GM19468 (cell line): ENCODE data around the gene CYREN.
A peak's percentile ranks its signal among the peaks of the same experiment; 100 is the strongest.
"Not testable (repeated sequence)": the region's sequence is repeated elsewhere in the genome, so short reads cannot be mapped to it uniquely, and the experiment has no call there.

Source experiments
- ATAC-seq: cut with Tn5 transposase; IDR thresholded peaks from one replicate; pipeline ENCODE4 v1.9.1; 2021; ENCODE audit warnings: mild to moderate bottlenecking, moderate library complexity, moderate number of reproducible peaks; ENCODE audit not compliant: unreplicated experiment; ENCODE audit errors: extremely low read depth

CYREN gene

GRCh38 chr7:135161669-135162068 lies 8.8 kb downstream of the CYREN start:
- no peak for ATAC-seq

DNA sequence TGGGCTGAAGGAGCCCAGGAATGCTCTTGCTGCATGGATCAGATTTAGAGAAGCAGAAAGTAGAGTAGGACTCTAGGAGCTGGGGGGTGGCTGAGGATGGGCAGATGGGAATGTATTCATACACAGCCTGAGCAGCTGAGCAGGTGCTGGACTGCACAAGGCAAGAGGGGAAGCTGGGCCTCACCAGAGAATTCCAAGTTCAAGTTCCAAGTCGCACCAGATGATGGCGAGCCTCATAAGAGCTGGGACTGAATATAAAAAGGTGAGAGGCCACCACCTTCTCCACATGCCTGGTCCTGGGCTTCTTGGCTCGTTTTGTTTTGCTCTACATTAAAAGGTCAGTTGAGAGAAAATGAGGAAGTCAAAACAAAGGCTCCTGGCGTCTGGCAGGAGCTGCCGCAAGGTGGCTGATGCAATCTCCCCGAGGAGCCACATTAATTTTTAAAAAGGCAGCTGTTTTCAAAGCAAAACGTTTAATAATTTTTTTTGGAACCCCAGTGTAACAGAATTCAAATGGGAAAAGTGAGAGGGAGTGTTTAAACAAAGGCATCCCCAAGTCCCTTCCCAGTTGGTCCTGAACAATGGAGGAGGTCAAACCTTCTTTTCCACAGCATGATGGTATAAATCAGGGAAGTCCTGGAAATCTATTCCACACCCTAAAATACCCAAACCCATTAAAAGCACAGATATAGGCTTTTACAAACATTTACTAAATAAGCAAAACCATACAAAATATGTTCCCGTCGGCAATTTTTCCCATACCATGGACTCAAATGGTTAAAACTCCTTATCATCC lies 9.5 kb downstream of the CYREN start:
- ATAC-seq: no peak

- no peak for ATAC-seq
These were observed 10.2 kb downstream of the CYREN start for GRCh38 chr7:135160098-135160857.

DNA sequence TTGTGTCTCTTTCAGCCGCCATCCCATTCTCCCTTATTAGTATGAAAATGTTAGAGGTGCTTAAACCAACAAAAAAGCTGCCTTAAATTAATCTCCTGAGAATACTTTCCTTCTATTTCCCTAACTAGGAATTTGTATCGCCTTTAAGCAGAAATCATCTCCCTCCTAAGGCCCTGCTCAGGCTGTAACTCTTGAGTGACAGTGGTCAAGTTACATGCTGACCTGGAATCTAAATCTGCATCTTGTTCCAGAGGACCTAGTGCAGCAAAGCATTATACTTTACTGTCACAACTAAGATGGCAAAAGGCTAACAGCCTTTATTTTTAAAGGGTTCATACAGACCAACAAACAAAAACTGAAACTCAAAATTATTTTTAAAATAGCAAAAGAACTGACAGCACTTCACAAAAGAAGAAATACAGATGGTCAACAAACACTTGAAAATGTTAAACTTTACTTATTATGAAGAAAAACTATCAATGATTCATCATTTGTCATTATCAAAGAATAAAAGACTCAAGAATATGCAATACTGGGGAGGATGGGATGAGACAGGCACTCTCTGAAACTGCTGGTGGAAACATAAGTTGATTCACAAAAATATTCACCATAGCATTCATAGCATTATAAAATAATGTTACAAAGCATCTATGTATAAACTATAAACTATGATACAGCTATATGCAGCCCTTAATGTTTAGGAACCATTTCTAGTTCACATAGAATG lies 11.0 kb downstream of the CYREN start:
- no peak for ATAC-seq

- no peak for ATAC-seq
These were observed 11.6 kb downstream of the CYREN start for GRCh38 chr7:135158874-135159273.

GRCh38 chr7:135158141-135158655 lies 12.3 kb downstream of the CYREN start:
- ATAC-seq: no peak

GRCh38 chr7:135156290-135156689 lies 14.2 kb downstream of the CYREN start:
- no peak for ATAC-seq

GRCh38 chr7:135154734-135155133 lies 15.8 kb downstream of the CYREN start:
- no peak for ATAC-seq

DNA sequence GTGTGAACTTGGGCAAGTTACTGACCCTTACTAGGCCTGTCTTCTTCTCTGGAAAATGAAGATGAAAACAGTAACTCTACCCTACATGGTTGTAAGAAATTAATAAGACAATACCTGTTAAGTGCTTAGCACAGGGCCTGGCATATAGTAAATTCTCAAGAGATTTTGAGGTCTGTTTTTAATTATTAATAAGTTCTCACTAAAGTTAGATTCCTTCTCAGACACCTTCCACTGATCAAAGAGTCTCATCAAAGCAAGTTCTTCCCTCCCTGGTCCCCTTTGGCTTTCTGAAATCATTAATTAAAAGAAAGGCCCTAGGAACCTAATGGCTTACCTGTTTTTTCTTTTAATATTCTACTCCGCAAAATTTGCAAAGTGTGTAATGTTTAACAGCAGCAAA lies 18.1 kb downstream of the CYREN start:
- no peak for ATAC-seq

DNA sequence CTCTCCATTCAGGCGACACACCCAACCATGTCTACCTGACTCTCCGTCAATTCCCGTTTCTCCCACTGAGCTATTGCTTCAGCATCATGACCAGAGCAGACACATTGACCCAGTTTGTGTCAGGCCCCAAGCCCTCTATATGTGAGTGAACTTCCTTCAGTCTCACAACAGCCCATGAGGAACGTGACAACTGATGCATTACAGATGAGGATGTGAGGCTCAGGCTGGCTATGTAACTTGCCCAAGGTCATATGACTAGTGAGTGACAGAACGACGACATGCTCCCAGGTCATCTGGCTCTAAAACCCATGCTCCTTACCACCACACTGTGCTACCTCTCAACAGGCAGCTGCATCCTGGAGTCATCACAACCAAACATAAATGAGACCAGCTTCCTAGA lies 19.0 kb downstream of the CYREN start:
- no peak for ATAC-seq

GRCh38 chr7:135151132-135151531 lies 19.4 kb downstream of the CYREN start:
- ATAC-seq: no peak

GRCh38 chr7:135150072-135150782 lies 20.3 kb downstream of the CYREN start:
- no peak for ATAC-seq

- ATAC-seq: peak; percentile 64
These were observed 22.4 kb downstream of the CYREN start, which contains the start of gene TMEM140 for GRCh38 chr7:135147899-135148721. TSS of gene TMEM140 (plus strand) at chr7:135148072. CDS start at chr7:135164442, 16,370 bp downstream.

DNA sequence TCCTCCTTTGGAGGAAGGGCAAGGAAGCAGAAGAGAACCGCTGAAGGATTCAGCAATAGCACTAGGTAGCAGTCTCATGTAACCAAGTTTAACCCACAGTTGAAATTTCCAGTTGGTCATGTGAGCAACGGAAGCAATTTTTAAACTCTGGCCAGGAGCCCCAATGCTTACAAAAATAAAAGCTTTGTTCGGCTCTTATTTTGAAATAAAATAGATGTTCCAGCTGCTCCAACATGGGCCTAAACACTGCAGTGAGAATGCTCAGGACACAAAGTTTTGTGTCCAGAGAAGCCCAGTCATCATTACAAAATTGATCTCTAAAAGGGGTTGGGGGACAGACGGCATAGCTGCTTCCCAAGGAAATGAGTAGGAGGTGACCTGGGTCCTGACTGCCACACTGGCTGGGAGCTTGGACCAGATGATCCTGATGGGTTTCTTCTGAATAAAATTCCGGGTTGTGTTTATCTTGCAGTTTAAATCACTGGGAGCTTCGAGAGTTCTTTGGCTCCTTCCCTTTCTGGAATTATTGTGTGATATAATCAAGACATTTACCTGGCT lies 23.1 kb downstream of the CYREN start:
- no peak for ATAC-seq

GRCh38 chr7:135143885-135144668 lies 26.4 kb downstream of the CYREN start:
- no peak for ATAC-seq

GRCh38 chr7:135129579-135129978 lies 40.9 kb downstream of the CYREN start:
- no peak for ATAC-seq

- no peak for ATAC-seq
These were observed 41.6 kb downstream of the CYREN start for GRCh38 chr7:135128931-135129330.

GRCh38 chr7:135124631-135125030 lies 45.9 kb downstream of the CYREN start:
- ATAC-seq: not testable (repeated sequence)
